ENCODE measurements around the gene GON4L.
A peak's percentile ranks its signal among the peaks of the same experiment; 100 is the strongest.
"Not testable (repeated sequence)": the region's sequence is repeated elsewhere in the genome, so short reads cannot be mapped to it uniquely, and the experiment has no call there.

GON4L gene

DNA sequence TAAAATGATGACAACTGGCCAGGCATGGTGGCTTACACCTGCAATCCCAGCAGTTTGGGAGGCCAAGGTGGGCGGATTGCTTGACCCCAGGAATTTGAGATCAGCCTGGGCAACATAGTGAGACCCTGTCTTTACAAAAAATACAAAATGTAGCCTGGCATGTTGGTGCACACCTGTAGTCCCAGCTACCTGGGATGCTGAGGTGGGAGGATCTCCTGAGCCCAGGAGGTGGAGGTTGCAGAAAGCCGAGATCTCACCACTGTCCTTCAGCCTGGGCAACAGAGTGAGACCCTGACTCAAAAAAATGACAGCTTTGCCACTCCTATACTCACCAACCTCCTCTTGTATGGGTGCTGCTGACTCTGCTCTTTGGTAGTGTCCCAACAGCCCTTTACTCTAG, 20.9 kb upstream of the GON4L start:
- DNase-seq (ENCODE audit: low read depth in 2 of 2), result no peak

DNA sequence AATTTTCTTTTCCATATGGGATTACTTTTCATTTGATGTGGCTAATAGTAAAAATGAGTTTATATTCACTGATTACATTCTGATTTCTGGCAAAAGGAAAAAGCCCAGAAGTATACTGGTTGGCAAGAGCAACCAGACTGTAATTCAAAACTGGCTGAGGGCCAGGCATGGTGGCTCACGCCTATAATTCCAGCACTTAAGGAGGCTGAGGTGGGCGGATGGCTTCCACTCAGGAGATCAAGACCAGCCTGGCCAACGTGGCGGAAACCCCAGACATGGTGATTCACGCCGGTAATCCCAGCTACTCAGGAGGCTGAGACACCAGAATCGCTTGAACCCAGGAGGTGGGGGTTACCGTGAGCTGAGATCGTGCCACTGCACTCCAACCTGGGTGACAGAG, 16.8 kb upstream of the GON4L start:
- DNase-seq (ENCODE audit: low read depth in 2 of 2), result no peak

DNA sequence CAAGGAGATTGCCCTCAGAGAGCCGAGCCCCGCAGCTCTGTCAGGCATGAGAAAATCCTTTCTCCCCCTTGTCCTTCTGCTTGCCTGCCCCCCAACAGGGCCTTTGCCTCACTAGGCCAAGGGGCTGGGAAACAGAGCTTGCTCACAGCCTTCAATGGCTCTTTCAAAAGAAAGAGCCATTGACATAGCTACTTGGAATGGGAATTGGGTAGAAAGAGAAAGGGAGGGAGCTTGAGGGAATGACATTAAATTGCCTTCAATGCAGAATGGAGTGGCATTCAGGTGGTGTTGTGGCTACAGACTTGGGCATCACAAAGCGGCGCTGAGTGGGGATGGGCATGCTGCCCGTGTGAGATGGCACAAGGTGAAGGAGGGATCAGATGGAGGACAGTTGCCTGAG, 15.5 kb upstream of the GON4L start:
- no peak for DNase-seq (ENCODE audit: low read depth in 2 of 2)

GRCh38 chr1:155871390-155871789, 14.4 kb upstream of the GON4L start:
- no peak for DNase-seq (ENCODE audit: low read depth in 2 of 2)

DNA sequence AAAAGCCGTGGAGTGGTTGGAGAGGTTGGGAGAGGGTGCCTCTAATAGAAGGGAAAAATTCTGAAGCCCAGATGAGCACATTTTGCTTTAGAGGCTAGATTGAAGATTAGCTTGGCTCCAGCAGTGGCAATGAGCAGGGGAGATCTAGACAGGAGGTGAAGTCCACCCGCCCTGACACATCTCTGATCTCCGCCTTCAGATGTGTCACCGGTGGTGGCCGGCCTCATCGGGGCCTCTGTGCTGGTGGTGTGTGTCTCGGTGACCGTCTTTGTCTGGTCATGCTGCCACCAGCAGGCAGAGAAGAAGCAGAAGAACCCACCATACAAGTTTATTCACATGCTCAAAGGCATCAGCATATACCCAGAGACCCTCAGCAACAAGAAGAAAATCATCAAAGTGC, 10.8 kb upstream of the GON4L start:
- no peak for DNase-seq (ENCODE audit: low read depth in 2 of 2)

GRCh38 chr1:155864393-155864792, 7.4 kb upstream of the GON4L start:
- DNase-seq (ENCODE audit: low read depth in 2 of 2), result no peak

- no peak for DNase-seq (ENCODE audit: low read depth in 2 of 2)
Observed at GRCh38 chr1:155861896-155862295, 4.9 kb upstream of the GON4L start.

DNA sequence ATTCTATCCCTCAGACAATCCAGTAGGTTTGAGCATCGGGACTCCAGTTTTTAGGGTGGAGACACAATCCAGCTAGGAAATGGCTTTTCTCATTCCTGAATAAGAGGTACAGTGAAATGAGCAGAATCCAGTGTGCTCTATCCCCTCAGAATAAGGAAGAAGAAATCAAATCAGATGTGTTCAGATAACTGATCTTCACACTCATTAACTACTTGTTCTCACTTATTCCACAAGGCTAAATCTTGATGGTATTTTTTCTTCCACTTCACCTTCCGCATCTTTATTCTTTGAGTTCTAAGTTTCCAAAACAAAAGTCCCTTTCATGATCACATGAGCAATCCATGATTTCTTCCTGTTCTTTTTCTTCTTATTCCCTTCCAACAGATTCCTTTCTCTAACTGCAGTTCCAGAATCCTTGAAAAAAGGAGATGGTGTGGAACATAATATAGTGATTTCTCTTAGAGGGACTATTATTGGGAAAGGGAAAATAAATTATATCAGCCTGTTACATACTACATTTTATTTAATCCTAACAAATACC, 4.0 kb upstream of the GON4L start:
- no peak for DNase-seq (ENCODE audit: low read depth in 2 of 2)

DNA sequence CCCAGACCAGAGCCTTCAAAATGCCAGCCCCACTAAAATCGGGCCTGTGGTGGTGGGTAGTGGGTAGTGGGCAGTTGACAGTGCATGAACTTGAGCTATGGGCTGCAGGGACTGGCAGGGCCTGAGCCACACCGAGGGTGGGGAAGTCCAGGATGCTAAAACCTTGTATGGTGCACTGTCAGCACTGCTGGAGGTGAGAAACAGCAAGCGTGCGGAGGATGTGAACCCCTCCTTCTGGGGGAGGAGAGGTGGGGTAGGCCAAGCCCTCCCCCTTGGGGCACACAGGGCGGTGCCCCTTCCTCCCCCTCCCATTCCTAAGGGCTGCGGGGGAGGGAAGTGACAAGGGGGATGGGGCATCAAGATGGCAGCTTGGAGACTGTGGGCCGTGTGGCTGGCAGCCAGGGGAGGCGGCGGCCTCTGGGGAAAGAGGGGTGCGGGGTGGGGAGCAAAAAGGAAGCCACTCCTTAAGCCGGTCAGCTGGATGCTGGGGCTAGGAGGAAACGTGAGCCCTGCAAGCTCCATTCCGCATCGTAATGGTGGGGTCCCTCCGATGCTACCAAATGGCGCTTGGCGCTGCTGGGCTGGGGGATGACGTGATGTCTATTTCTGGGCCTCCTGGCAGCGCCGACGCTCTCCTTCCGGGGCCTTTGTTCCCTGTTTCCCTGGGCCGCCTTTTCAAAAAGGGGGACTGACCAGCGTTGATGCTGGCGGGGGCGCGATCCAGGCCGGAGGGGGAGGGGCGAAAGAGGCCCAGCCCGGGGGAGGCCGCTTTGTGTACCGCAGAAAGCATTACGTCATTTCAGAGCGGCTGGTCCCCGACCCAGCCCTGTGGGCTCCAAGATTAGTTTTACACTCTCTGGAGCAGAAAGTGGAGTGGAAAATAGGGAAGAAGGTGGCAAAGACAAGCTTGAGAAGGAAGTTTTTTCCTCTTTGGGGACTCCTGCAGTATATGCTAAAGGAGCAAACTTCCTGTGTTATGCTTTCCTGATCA, 3.2 kb upstream of the GON4L start:
- no peak for DNase-seq (ENCODE audit: low read depth in 2 of 2)

GRCh38 chr1:155859234-155859829, 2.3 kb upstream of the GON4L start, which contains the start of gene SYT11:
SYT11 (plus strand) TSS chr1:155859567; CDS start chr1:155859762, 195 bp downstream.
- DNase-seq (ENCODE audit: low read depth in 2 of 2), result peak; percentile 76 to 91

GRCh38 chr1:155858800-155859233, 1.8 kb upstream of the GON4L start:
- no peak for DNase-seq (ENCODE audit: low read depth in 2 of 2)

DNA sequence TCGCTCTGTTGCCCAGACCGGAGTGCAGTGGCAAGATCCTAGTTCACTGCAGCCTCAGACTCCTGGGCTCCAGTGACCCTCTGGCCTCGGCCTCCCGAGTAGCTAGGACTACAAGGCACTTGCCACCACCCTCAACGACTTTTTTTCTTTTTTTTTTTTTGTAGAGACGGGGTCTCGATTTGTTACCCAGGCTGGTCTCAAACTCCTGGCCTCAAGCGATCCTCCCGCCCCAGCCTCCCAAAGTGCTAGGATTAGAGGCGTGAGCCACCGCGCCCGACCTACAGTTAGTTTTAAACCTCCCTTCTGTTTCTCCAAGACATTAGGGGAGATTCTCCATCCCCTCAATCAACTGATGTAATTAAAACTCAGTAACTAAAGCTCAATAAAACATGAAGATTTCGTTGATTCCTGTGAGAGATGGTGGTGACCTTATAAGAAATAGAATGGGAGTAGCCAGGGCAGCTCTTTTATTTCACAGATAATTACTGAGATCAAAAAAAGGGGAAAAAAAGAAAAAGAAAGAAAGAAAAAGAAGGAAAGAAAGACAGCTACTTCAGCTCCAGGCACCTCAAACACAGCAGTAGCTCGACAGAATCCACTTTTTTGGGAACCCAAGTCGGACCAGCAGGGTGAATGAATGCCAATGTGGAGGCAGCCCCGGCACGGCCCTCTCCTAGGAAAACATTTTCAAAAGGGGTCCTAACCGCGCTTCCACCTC, 598 bp downstream of the GON4L start:
- no peak for DNase-seq (ENCODE audit: low read depth in 2 of 2)

- DNase-seq (ENCODE audit: low read depth in 2 of 2), result no peak
Observed at GRCh38 chr1:155850345-155850744, 6.7 kb downstream of the GON4L start.

GRCh38 chr1:155847823-155848529, 9.0 kb downstream of the GON4L start:
- DNase-seq (ENCODE audit: low read depth in 2 of 2), result no peak

DNA sequence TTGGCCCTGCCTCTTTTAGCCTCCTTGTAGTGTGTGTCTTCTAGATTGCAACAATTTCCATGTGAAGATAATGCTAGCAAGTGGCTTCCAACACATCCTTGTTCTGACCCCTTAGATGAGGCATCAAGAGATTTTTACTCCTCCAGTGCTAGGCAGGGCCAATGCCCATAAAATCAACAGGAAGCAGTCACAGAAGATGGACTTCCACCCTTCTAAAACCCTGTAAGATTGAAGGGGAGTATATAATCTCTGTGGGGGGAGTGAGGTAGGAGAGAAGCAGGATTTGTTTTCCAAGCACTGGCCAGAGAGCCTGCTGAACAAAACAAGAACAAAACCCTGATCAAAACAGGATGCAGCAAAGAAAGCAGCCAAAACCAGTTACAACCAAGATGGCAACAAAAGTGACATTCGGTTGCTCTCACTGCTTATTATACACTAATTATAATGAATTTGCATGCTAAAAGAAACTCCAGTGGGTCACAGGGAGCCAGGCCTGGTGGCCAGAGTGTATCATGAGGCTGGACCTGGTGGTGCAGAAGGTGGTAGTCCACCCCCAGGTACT, 12.1 kb downstream of the GON4L start:
- no peak for DNase-seq (ENCODE audit: low read depth in 2 of 2)

DNA sequence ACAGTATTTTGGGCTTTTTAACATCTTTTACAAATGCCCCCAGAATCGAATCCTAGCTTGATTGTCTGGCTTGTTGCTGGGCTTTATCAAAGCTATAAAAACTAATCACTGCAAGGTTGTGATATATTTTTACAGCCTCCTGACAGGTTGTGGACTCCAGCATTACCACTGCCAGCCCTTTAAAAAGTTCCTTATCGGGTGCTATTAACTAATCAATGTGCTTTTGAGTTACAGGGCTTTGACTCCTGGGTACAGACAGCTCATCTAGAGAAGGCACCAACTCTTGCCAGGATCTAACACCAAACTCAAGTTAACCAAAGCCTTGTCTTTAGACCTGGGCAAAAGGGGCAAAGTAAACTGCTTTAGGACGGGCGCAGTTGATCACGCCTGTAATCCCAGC, 16.6 kb downstream of the GON4L start:
- no peak for DNase-seq (ENCODE audit: low read depth in 2 of 2)

DNA sequence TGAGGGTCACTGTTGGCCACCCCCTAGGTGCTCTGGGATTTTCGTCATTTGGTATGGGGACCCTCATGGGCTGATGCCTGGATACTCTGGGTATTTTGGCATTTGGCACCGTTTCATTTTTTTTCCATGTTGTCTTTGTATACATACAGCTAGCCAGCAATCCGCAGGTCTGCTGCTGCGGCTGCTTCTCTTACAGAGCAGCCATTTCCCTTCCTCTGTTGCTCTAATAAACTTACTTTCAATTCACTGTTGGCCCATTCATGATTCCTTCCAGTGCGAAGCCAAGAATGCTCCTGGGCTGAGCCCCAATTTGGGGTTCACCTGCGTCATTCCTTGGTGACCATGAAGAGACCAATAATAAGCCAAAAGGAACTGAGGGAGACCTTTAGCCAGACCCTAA, 21.5 kb downstream of the GON4L start:
- DNase-seq (ENCODE audit: low read depth in 2 of 2), result no peak

GRCh38 chr1:155834927-155835399, 22.1 kb downstream of the GON4L start:
- not testable (repeated sequence) for DNase-seq (ENCODE audit: low read depth in 2 of 2)

DNA sequence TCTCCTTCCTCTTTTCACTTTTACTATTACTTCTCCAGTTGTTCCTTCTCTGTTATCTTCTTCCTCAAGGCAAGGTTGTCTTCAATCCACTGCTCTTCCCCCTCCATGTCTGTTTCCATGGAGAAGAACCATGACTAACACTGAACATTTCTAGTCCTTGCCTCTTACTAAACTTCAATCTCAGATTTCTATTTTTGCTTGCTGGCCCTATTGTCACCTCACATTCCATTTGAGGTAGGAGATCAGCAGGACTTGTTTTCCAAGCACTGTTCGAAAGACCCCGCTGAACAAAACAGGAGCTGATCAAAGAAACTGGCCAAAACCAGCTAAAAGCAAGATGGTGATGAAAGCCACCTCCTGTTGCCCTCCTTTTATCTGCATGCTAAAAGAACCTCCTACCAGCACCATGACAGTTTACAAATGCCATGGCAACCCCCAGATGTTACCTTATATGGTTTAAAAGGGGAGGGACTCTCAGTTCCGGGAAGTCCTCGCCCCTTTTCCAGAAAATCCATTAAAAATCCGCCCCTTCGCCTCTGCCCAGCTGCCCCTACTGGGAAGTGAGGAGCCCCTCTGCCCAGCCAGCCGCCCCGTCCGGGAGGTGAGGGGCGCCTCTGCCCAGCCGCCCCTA, 22.6 kb downstream of the GON4L start:
- DNase-seq (ENCODE audit: low read depth in 2 of 2), result no peak

DNA sequence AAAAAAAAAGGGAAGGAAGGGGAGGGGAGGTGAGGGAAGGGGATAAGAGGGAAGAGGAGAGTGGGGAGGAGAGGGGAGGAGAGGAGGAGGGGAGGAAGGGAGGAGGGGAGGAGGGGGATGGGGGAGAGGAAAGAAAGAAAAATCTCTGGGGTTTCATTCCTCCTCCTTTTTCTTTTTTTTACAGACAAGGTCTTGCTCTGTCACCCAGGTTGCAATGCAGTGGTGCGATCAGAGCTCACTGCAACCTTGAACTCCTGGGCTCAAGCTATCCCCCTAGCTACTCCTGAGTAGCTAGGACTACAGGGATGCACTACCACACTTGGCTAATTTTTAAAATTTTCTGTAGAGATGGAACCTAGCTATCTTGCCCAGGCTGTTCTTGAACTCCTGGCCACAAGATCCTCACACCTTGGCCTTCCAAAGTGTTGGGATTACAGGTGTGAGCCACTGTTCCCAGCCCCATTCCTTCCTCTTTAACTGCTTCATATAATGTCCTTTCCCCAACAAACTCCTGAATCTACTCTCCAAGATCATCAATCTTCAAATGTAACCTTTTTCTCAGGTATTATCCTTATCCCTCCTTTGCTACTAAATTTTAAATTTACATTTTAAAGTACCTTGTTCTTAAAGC, 23.2 kb downstream of the GON4L start:
- no peak for DNase-seq (ENCODE audit: low read depth in 2 of 2)
